Upper lobe of left lung (tissue), 6 donors: Measurements from ENCODE around the gene TTR. TPM values are rescaled to one million over a fixed set of nuclear protein-coding genes. Genes with fewer than 3 reads are reported as not detected.

ENCODE experiments used
- ATAC-seq, 2 donors: fragments of 200-7000 bp; cut with Tn5 transposase; one replicate each; pipeline ENCODE4 v1.9.1; 2022; ENCODE audit warnings: mild to moderate bottlenecking in 2 of 2, moderate library complexity in 2 of 2; ENCODE audit not compliant: low FRiP score in 2 of 2
- DNase-seq, 2 donors: peaks; one replicate each; pipeline ENCODE4 v3.0.0-alpha.2; 2019 to 2020
- H3K27ac ChIP-seq, 4 donors: fragments of 200-600 bp; sonication (generic); one replicate each; pipeline ENCODE4 v1.5.1; 2016 to 2019
- H3K27me3 ChIP-seq, 4 donors: fragments of 200-600 bp; sonication (generic); one replicate each; pipeline ENCODE4 v1.5.1; 2017 to 2019
- H3K36me3 ChIP-seq, 4 donors: fragments of 200-600 bp; sonication (generic); one replicate each; pipeline ENCODE4 v1.5.1; 2016 to 2019
- H3K4me1 ChIP-seq, 4 donors: fragments of 200-600 bp; sonication (generic); one replicate each; pipeline ENCODE4 v1.5.1; 2018 to 2019
- H3K4me3 ChIP-seq, 4 donors: fragments of 200-600 bp; sonication (generic); one replicate each; pipeline ENCODE4 v1.5.1; 2017 to 2019; ENCODE audit warnings: mild to moderate bottlenecking in 2 of 4, moderate library complexity in 1 of 4
- H3K9me3 ChIP-seq, 4 donors: fragments of 200-600 bp; sonication (generic); one replicate each; pipeline ENCODE4 v1.5.1; 2018 to 2019
- CTCF ChIP-seq, 6 experiments: fragments of 450-650 bp in 4 of 6; fragments of 200-600 bp in 2 of 6; sonication (generic) in 2 of 6; IDR thresholded peaks; one replicate each; pipeline ENCODE4 v1.5.1; 2016 to 2019; ENCODE audit warnings: antibody characterized with exemption in 6 of 6
- EP300 ChIP-seq, 4 donors: sonication (generic); formaldehyde crosslinking; IDR thresholded peaks; one replicate each; pipeline ENCODE4 v1.5.1; 2017; ENCODE audit warnings: antibody characterized with exemption in 4 of 4, control low read depth in 2 of 4
- POLR2A ChIP-seq, 4 donors: fragments of 450-650 bp; IDR thresholded peaks; one replicate each; pipeline ENCODE4 v1.5.1; 2016 to 2017; ENCODE audit warnings: antibody characterized with exemption in 4 of 4, mild to moderate bottlenecking in 2 of 4
- POLR2AphosphoS5 ChIP-seq, 2 donors: sonication (generic); formaldehyde crosslinking; IDR thresholded peaks; one replicate each; pipeline ENCODE4 v1.5.1; 2017; ENCODE audit warnings: antibody characterized with exemption in 2 of 2
- WGBS, 2 donors: methylation state at CpG; one replicate each; pipeline ENCODE4 v1.1.5; 2017 to 2018; 5-methylcytosine and 5-hydroxymethylcytosine counted together
- total RNA-seq, 6 donors: library from RNA; depleted of rRNA in 4 of 6; stranded (reverse); fragments of >200 nt in 4 of 6; gene quantifications; one replicate each; pipeline versions ENCODE4 v1.1.0 to v1.2.1, GENCODE V29; 2016 to 2021
- donor health status: DM: no; HTN: no; CAD: no; lungs with moderate emphysema.
- donor health status: DM: no; HTN: yes; CAD: no; lungs with severe emphysema.

The TTR gene
- total RNA-seq, 6 donors from 2014 or later = 0.86 to 2.4 TPM; not detected in 4

- ATAC-seq (no peak), DNase-seq (no peak)
- 62 to 67% methylated on average over 10 of the region's 10 CpGs for WGBS, 2 donors
- Histone ChIP-seq H3K27me3 (no peaks in the 10 kb centered on the region), H3K4me3 (no peak overlapping the region), H3K9me3 (no peaks in the 10 kb centered on the region), H3K36me3 (no peaks in the 10 kb centered on the region), H3K27ac (no peak overlapping the region), H3K4me1 (no peaks in the 10 kb centered on the region)
- TF ChIP-seq POLR2A (IDR thresholded peaks at IDR 0.05) = no peak
- TF ChIP-seq EP300 (IDR thresholded peaks at IDR 0.05) = no peak
- TF ChIP-seq POLR2AphosphoS5 (IDR thresholded peaks at IDR 0.05) = no peak
- no peak for TF ChIP-seq CTCF (IDR thresholded peaks at IDR 0.05)
Measured at GRCh38 chr18:31633392-31634330, 42.0 kb downstream of the TTR start.

GRCh38 chr18:31634331-31634713 lies 42.6 kb downstream of the TTR start:
- no peaks in the 10 kb centered on the region for H3K27me3 ChIP-seq
- no peak overlapping the region for H3K27ac ChIP-seq
- ATAC-seq = no peak
- H3K4me3 ChIP-seq = no peak overlapping the region
- no peaks in the 10 kb centered on the region for H3K9me3 ChIP-seq
- no peak for TF ChIP-seq CTCF (IDR thresholded peaks at IDR 0.05)
- TF ChIP-seq POLR2A (IDR thresholded peaks at IDR 0.05) = no peak
- no peak for TF ChIP-seq POLR2AphosphoS5 (IDR thresholded peaks at IDR 0.05)
- DNase-seq = no peak
- WGBS, 2 donors = 57 to 67% methylated on average over 3 of the region's 3 CpGs
- H3K4me1 ChIP-seq = no peaks in the 10 kb centered on the region
- H3K36me3 ChIP-seq = no peaks in the 10 kb centered on the region

GRCh38 chr18:31636387-31636786 lies 44.7 kb downstream of the TTR start:
- Histone ChIP-seq H3K27ac (no peak overlapping the region), H3K36me3 (no peaks in the 10 kb centered on the region), H3K4me3 (no peak overlapping the region), H3K9me3 (no peaks in the 10 kb centered on the region), H3K4me1 (no peaks in the 10 kb centered on the region), H3K27me3 (no peaks in the 10 kb centered on the region)
- TF ChIP-seq POLR2AphosphoS5 (IDR thresholded peaks at IDR 0.05) (no peak), POLR2A (IDR thresholded peaks at IDR 0.05) (no peak), EP300 (IDR thresholded peaks at IDR 0.05) (no peak)
- DNase-seq = no peak
- no peak for ATAC-seq

- TF ChIP-seq POLR2A (IDR thresholded peaks at IDR 0.05) = no peak
- TF ChIP-seq EP300 (IDR thresholded peaks at IDR 0.05) = no peak
- TF ChIP-seq POLR2AphosphoS5 (IDR thresholded peaks at IDR 0.05) = no peak
- no peak for TF ChIP-seq CTCF (IDR thresholded peaks at IDR 0.05)
- DNase-seq = no peak
Measured at GRCh38 chr18:31637445-31637844, 45.8 kb downstream of the TTR start.

GRCh38 chr18:31643003-31643402 lies 51.3 kb downstream of the TTR start:
- 87% methylated on average over 4 of the region's 4 CpGs for WGBS, 2 donors
- no peak overlapping the region for H3K4me3 ChIP-seq
- ATAC-seq (no peak), DNase-seq (no peak)
- no peak for TF ChIP-seq CTCF (IDR thresholded peaks at IDR 0.05)
- TF ChIP-seq POLR2A (IDR thresholded peaks at IDR 0.05) = no peak
- no peak for TF ChIP-seq POLR2AphosphoS5 (IDR thresholded peaks at IDR 0.05)
- TF ChIP-seq EP300 (IDR thresholded peaks at IDR 0.05) = no peak
- H3K4me1 ChIP-seq = no peaks in the 10 kb centered on the region
- no peak overlapping the region for H3K27ac ChIP-seq
- H3K36me3 ChIP-seq = no peaks in the 10 kb centered on the region
- no peaks in the 10 kb centered on the region for H3K9me3 ChIP-seq
- H3K27me3 ChIP-seq = no peaks in the 10 kb centered on the region

More at GRCh38 chr18:31637445-31637844, 45.8 kb downstream of the TTR start:
- no peaks in the 10 kb centered on the region for H3K27me3 ChIP-seq
- H3K4me1 ChIP-seq = no peaks in the 10 kb centered on the region
- H3K9me3 ChIP-seq = no peaks in the 10 kb centered on the region
- no peaks in the 10 kb centered on the region for H3K36me3 ChIP-seq
- 81 to 99% methylated on average over 3 of the region's 3 CpGs for WGBS, 2 donors
- no peak for ATAC-seq
- no peak overlapping the region for H3K4me3 ChIP-seq
- no peak overlapping the region for H3K27ac ChIP-seq
